ENCODE results near the gene MAU2.
"Not testable (repeated sequence)": the region's sequence is repeated elsewhere in the genome, so short reads cannot be mapped to it uniquely, and the experiment has no call there.

Gene MAU2

GRCh38 chr19:19382118-19382517 lies 61.5 kb downstream of the MAU2 start:
- no peak for DNase-seq (ENCODE audit: low spot score)

DNA sequence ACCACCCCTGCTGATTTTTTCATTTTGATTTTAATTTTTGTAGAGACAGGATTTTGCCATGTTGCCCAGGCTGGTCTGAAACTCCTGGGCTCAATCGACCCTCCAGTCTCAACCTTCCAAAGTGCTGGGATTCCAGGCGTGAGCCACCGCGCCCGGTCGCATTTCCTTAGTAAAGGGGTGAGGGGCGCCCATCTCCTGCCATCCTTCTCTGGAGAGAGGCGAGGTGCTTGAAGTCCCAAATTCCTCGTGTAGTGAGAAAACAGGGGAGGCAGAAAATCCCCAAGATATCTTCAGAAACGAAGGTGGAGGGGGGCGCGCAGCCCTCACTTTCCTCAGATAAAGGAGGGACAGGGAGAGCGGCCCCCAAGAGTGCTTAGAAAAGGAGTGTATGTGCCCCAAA lies 63.9 kb downstream of the MAU2 start:
- DNase-seq (ENCODE audit: low spot score): no peak

GRCh38 chr19:19385131-19385895 lies 64.7 kb downstream of the MAU2 start:
- peak; percentile 100 for DNase-seq (ENCODE audit: low spot score)

- DNase-seq (ENCODE audit: low spot score): no peak
Observed at GRCh38 chr19:19385896-19386869, 65.6 kb downstream of the MAU2 start.

DNA sequence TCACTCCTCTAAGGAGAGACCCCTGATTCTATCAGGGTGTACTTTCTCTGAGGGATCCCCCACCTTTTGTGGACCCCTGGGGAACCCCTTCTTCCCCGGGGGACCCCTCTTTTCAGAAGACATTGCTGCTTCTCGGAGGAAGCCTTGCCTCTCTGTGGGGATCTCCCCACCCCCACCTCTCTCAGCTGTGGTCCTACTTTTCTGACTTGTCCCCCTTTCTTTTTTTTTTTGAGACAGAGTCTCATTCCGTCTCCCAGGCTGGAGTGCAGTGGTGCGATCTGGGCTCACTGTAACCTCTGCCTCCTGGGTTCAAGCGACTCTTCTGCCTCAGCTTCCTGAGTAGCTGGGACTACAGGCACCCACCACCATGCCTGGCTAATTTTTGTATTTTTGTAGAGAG lies 66.5 kb downstream of the MAU2 start:
- no peak for DNase-seq (ENCODE audit: low spot score)

- DNase-seq (ENCODE audit: low spot score): no peak
Observed at GRCh38 chr19:19388568-19389555, 68.2 kb downstream of the MAU2 start.

GRCh38 chr19:19389683-19390082 lies 69.1 kb downstream of the MAU2 start:
- DNase-seq (ENCODE audit: low spot score): not testable (repeated sequence)

- not testable (repeated sequence) for DNase-seq (ENCODE audit: low spot score)
Observed at GRCh38 chr19:19394333-19394732, 73.7 kb downstream of the MAU2 start.

GRCh38 chr19:19399733-19400433 lies 79.3 kb downstream of the MAU2 start:
- DNase-seq (ENCODE audit: low spot score): no peak

DNA sequence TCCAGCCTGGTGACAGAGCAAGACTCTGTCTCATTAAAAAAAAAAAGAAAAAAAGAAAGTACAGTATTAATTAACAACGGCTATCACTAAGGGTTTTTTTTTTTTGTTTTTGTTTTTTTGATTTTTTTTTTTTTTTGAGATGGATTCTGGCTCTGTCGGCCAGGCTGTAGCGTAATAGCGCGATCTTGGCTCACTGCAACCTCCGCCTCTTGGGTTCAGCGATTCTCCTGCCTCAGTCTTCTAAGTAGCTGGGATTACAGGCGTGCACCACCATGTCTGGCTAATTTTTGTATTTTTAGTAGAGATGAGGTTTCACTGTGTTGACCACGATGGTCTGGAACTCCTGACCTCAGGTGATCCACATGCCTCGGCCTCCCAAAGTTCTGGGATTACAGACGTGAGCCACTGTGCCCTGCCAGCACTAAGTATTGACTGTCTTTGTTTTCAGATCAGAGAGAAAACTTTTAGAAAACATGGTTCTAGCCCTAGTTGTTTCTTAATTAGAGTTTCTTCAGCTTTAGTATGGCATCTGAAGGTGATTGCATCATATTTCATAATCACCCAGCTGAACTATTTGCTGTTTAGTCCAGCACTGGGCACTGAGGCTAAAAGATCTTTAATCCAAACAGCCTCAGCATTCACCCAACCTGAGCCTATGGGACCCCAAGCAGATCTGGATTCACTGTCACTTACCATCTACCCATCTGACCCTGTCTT lies 82.2 kb downstream of the MAU2 start:
- DNase-seq (ENCODE audit: low spot score): no peak

- DNase-seq (ENCODE audit: low spot score): no peak
Observed at GRCh38 chr19:19403373-19403901, 82.8 kb downstream of the MAU2 start.

DNA sequence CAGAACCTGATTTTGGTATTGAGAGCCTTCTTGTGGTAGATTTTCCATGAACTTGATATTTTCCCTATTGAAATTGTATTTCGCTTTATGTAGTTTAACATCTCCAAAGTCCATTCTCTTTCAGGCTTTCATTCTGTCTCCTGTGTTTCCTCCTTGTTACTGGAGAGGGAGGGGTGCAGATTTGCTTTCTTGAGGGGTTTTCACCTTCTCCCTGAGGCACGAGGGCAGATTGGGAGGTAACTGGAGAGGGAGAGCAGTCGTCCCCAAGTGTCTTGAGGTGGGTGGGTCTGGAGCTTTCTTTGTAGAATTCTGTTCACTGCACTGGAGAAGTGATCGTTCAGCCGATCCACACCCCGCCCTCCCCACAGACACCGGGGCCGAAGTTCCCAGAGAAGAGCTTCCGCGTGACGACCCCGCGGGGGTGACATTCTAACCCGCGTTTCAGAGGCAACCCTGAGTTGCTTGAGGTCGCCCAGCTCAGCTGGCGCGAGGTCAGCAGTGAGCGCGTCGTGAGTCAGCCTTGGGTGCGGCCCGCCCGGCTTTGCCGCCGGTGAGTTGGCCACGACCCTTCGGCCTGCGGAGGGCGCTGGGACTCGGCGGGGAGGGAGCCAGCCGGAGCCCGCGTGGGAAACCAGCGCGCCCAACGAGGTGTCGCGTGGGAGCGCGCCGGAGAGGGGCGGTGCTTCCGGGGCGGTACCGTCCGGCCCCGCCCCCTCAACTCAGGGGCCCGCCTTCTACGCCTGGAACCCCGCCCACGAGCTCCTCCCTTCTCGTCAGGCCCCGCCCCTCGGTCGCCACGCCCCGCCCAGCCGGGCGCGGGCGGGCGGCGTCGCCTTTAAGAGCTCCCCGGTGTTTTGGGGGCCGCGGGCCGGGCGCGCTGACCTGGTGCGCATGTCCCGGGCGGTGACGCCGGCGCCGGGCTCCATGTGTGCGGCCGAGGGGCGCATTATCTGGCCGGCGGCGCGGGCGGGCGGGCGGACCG lies 84.5 kb downstream of the MAU2 start, which contains the start of gene GATAD2A:
Gene GATAD2A (plus strand): TSS at position 797 of the 982 bp plus-strand sequence. CDS start 59,671 bp downstream, outside the sequence.
- DNase-seq (ENCODE audit: low spot score): peak; percentile 94

- no peak for DNase-seq (ENCODE audit: low spot score)
Observed at GRCh38 chr19:19405971-19406877, 85.6 kb downstream of the MAU2 start.

DNA sequence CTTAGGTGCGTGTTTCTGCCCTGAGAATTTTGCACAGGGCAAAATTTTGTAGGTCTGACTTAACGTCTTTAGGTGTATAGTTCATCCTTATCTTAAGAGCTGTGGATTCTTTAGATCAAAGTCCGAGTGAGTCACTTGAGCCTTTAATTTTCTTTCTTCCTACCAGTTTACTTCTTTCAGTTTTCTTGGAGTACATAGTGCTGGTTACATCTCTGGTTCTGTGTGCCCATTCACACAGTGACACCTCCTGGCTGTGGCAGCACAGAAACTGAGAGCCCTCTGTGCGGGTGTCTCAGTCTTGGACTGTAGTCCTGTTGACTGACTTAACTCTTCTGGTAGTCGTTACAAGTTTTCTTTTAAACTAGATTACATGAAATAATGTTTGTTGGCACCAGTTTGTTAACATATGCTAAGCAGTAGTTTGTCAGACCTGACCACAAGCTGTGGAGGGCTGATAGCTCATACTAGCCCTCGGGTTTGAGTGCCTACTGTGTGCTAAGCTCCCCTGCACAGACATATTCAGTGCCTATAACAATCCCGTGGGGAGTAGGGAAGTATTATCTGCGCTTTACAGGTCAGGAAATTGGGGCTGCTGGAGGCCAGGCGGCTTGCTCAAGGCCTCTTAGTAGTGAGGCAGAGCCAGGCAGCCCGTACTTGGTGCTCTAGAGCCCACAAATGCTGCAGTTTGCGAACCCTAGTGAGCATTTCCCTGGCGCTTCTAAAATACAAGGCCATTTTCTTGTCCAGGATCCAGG lies 86.4 kb downstream of the MAU2 start:
- peak; percentile 34 for DNase-seq (ENCODE audit: low spot score)

DNA sequence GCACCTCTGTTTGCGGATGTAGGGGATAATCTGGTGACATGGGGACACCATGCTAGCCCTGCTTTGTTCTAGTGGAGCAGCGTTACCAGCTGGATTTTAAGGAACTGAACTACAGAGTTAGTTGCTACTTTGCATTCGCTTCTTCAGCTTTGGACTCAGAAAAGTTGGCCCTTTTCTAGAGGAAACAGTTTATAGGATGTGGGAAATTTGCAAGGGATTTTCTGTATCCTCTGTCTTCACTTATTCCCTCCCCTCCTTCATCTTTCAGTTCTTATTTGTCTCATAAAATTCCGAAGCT lies 87.0 kb downstream of the MAU2 start:
- no peak for DNase-seq (ENCODE audit: low spot score)

Data from putamen (tissue), 1 donor.